Fibroblast of gingiva (primary cell): Measurements from ENCODE around the gene ZSWIM7.
"Not testable (repeated sequence)": the region's sequence is repeated elsewhere in the genome, so short reads cannot be mapped to it uniquely, and the experiment has no call there.

ENCODE experiments used
- DNase-seq: peaks from one replicate; pipeline ENCODE4 v3.0.0-alpha.2; 2011; ENCODE audit warnings: low read depth

The ZSWIM7 gene

DNA sequence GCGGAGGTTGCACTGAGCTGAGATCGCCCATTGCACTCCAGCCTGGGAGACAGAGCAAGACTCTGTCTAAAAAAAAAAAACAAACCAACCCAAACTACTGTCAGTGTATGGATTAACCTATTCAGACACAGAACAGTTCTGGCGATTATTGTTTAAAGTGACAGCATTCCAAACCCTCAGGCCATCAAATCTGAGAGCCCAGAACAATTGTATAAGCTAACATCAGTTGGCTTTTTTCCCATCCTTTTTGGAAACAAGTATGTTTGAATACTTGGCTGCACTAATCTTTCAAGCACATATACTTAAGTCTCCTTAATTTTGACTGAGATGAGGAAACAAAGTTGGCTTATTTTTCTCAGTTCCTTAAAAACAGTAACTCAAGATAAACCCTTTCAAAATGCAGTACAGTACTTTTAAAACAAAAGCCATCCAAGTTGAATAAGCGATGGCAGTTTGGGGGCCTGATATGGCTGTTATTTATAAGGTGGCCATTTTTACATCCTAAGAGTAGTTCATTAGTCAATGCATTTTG, 1.4 kb downstream of the ZSWIM7 start:
- DNase-seq: no peak

DNA sequence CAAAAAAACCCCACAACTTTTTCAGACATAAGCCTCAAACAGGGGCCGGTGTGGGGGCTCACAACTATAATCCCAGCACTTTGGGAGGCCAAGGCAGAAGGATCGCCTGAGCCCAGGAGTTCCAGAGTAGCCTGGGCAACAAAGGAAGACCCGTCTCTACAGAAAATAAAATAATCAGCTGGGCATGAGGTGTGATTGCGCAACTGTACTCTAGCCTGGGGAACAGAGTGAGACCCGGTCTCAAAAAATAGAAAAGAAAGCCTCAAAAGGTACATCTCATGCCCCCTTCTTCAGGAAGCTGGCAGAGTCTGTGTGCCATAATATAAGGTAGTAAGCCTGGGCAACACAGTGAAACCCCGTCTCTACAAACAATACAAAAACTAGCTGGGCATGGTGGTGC, 3.2 kb downstream of the ZSWIM7 start:
- DNase-seq: no peak

DNA sequence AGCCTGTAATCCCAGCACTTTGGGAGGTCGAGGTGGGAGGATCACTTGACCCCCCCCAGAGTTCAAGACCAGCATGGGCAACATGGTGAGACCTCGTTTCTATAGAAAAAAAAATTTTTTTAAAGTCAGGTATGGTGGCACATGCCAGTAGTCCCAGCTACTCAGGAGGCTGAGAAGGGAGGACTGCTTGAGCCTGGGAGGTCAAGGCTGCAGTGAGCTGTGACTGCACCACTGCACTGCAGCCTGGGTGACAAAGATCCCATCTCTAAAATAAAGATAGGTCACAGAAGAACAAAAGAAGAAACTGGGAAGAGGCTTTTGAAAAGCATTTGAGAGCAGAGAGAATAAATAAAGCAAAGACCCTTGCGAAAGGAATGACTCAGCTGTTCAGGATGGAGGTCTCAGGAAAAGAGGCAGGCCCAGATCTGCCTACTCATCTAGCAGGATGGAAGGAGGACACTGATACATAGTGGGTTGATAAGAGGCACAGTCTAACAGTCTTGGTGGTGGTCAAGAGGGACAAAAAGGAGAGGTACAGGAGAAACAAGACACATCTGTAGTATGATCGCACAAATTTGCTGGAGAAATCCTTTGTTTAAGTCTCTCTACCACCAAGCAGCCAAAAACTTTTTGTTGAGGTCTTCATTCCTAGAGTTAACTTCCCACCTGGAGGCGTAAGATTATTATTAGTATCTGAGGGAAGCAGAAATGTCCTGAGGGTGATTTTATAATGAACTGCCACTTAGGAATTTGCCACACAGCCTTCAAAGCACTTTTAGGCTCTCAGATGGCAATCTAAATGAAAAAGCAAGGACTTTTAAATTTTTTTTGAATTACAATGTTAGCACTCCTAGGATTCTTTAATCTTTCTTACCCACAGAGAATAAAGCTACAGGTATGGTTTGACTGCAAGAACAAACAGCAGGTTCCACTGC, 17.6 kb downstream of the ZSWIM7 start:
- no peak for DNase-seq

DNA sequence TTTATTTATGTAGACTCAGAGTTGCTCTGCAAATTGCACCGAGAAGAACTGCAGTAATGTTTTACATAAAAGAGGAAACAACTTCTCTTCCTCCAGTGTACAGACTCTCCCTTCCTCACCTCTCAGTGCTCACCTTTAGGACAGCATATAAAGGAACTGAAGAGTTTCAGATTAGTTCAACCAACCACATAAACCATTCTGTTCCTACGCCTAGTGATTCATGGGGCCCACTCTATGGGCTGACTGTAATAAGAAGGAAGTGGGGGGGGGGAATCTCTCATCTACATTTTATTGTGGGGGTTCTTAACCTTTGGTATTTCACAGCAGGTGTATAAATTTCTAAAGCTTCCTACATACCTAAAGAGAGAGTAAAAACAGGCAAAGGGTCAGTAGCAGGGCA, 18.3 kb downstream of the ZSWIM7 start:
- no peak for DNase-seq

DNA sequence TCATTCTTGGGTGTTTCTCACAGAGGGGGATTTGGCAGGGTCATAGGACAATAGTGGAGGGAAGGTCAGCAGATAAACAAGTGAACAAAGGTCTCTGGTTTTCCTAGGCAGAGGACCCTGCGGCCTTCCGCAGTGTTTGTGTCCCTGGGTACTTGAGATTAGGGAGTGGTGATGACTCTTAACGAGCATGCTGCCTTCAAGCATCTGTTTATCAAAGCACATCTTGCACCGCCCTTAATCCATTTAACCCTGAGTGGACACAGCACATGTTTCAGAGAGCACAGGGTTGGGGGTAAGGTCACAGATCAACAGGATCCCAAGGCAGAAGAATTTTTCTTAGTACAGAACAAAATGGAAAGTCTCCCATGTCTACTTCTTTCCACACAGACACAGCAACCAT, 20.5 kb downstream of the ZSWIM7 start:
- not testable (repeated sequence) for DNase-seq

DNA sequence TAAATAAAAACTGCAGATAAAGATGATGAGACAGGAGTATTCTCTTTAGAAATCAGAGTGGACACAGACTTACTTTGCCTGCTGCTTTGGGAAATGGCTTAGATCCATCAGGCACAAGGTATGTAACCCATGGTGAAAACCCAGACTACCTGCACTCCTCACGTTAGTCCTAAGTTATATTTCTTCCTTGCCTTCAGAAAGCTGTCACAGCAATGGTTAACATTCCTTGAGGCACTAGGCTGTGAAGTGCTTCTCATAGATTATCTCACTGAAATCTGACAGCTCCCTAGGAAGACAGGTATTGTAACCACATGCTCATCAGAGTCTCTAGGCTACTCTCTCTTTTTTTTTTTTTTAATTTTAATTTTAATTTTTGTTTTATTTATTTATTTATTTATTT, 20.9 kb downstream of the ZSWIM7 start:
- no peak for DNase-seq

DNA sequence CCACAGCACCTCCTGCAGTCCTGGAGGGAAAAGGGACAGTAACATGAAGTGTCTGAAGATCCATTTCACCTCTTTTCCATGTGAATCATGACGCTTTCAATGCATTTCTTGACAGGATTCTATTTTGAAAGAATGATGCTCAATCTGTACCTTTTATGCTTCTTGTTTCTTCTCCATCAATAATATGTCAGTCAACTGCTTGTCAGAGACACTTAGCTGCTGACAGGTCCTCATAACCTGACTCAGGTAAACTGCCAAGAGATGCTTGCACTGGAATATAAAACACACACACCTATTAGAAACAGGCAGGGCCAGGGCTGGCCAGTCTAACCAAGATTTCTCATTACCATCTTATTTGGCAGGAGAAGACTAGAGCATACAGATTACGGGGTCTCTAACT, 21.6 kb downstream of the ZSWIM7 start:
- DNase-seq: no peak

DNA sequence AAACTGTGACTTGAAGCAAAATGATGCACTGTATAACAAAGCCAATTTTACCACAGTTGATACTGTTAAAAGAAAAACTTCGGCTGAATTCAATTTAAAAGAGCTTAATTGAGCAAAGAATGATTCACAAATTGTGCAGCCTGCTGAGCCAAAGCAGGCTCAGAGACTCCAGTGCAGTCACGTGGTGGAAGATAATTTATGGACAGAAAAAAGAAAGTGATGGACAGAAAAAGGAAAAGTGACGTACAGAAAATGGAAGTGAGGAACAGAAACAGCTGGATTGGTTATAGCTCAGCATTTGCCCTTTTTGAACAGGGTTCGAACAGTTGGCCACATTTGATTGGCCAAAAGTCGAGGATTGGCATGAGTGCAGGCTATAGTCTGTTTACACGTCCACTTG, 25.7 kb downstream of the ZSWIM7 start:
- DNase-seq: no peak

DNA sequence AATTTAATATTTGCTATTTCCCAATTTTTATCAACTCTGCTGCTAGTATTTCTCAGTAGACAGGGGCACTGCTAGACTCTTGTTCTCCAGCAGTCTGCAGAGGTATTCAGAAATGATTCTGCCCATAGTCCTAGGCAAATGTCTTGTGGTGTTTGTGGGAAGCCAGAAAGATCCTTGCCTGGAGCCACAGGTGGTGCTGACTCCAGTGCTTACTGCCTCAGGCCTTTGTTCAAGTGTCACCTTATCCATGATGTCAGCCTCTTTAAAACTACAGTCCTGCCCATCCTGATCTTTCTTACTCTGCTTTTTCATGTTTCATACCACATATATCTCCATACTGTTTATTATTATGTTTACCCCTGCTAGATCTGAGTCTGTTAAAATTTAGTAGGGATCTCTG, 26.5 kb downstream of the ZSWIM7 start:
- no peak for DNase-seq

DNA sequence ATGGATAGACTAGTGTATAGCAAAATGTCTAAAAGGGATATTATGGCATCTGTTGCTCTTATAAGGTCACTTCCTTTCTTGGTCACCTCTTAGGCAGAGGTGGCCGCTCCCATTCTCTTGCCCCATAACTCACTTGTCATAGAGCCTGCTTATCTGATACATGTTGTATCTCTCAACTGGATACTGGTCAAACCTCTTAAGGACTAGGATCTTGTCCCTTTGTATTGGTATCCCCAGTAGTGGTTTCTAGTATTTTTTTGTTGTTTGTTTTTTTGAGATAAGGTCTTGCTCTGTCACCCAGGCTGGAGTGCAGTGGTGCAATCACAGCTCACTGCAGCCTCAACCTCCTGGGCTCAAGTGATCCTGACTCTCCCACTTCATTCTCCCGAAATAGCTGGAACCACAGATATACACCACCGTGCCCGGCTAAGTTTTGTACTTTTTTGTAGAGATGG, 27.0 kb downstream of the ZSWIM7 start:
- peak; percentile 23 for DNase-seq

DNA sequence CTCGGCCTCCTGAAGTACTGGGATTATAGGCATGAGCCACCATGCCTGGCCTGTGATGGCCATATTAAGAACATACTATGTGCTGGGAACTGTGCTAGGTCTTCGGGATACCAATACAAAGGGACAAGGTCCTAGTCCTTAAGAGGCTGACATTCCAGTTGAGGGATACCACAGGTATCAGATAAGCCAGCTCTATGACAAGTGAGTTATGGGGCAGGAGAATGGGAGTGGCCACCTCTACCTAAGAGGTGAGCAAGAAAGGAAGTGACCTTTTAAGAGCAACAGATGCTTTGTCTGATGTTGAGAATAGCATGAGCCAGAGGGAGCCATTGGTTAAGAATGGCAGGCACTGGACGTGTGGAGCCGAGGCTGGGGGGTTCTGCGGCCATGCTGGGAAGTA, 27.6 kb downstream of the ZSWIM7 start:
- no peak for DNase-seq

DNA sequence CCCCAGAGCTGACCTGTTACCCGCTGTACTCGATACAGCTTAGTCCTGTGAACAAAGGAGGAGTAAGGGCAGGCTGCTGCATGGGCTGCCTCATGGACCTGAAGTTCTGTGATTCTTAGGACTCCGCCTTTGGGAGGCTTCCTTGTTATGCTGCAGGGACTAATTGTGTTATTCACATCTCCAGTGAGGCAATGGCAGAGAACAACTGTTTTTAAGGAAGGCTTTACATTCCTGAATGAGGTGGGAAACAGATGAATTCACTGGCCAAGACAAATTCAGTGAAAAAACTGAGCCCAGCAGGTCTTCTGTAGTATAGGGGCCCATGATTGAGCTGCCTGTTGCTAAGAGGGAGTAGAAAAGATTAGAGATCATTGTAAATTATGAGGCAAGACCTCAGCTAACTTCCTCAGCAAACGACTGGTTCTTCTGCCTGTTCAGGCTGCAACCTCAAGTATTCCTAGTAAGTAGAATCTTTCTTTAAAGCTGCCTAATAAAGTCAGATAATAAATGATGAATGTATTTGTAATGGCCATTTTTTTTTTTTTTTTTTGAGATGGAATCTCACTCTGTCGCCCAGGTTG, 28.3 kb downstream of the ZSWIM7 start:
- no peak for DNase-seq

DNA sequence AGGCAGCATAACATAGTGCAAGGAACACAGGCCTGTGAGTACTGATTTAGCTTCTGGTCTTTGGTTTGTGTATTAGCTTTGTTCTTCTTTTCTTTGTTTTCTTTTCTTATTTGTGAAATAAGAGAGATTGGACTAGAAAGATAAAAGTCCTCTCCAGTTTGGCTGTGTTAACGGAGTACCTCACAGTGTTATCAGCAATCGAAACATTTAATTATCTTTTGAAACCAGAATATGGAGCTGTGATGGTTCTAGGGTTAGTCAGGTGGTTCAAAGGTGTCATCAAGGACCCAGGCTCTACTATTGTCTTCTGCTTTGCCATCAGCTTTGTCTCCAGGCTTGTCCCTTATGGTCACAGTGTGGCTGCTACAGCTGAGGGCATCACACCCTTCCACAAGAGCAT, 29.0 kb downstream of the ZSWIM7 start:
- DNase-seq: no peak

DNA sequence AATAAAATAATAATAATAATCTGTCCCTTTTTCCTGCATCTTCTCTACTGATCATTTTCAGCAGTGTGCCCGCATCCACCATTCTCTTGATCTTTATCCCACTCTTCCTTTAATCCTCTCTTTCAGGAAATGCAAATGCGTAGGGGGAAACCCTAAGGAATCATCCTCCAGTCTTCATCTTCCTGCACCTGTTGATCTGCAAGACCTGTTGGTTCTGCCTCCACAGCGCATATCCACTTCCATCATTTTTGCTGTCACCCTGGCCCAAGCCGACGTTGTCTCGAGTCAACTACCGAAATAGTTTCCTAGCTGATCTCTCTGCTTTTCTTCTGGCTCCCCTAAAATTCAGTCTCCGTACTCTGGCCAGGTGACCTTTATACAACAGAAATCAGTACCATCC, 30.0 kb downstream of the ZSWIM7 start:
- DNase-seq: no peak

DNA sequence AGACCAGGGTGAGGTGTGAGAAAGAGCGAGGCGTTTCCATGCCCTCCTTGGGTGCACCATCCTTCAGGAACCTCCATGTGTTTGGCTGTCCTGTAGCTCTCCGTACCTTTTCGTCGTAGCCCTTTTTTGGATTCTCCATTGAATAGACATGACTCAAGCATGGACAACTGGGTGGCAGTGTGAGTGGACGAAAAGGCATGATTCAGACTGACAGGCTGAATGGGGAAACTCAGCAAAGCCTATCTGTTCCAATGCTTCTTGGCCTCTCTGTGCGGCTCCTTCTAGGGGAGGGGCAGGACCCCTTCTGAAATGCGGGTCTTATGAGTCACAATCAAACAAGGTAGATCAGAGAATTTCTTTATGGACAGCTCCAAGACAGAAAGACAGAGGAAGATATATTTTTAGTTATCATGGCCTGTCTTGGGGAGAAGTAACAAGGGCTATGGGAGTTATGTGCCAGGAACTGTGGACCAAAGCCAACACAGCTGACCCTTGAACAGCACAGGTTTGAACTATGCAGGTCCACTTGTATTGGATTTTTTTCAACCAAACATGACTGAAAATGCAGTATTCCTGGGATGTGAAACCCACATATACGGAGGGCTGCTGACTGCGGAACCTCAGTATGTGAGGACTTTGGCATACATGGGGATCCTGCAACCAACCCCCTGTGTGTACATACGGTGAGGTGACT, 31.7 kb downstream of the ZSWIM7 start:
- no peak for DNase-seq

DNA sequence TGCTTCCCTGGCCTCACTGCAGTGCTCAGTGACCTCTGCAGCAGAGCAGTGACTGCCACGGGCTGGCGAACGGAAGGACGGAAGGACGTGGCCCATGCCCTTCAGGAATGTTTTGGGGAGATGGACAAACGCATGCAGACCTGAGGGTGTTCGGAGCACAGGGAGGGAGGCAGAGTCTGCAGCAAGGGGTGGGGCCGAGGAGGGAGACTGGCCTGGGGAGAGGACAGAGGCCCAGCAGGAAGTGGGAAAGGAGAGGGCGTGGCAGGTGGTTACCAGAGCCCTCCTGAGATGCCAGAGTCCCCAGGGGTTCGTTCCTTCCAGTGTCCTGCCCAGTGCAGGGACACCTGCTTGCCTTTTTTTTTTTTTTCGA, 32.6 kb downstream of the ZSWIM7 start:
- no peak for DNase-seq

DNA sequence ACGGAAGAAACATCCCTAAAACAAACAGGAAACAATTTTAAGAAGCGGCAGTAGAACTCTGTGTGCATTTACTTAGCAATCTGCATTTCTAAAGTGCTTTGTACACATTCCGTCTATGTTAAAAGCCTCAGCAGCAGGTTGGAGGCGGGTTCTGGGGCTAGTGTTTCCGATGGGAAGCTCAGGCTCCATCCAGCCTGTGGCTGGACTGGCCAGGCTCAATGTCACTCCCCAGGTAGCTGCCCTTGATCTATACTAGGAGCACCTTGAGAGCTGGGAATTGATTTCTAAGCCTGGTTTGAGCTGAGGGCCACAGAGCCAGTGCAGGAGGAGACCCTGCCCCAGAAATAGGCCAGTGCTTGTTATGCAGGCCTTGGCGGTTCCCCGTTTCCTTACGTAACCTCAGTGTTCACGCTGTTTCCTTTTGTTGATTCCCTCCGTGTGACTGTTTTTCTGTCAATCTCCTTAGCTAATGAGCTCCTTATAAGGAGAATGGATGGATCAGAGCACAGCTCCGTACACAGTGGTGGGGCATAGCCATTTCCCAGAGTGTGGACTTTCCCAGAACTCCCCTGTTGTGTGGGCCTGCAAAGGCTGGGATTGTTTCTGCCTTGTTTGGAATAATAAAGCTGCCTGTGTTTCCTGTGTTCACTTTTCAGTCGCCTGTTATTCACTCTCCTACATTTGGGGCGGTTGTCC, 33.2 kb downstream of the ZSWIM7 start:
- DNase-seq: no peak

DNA sequence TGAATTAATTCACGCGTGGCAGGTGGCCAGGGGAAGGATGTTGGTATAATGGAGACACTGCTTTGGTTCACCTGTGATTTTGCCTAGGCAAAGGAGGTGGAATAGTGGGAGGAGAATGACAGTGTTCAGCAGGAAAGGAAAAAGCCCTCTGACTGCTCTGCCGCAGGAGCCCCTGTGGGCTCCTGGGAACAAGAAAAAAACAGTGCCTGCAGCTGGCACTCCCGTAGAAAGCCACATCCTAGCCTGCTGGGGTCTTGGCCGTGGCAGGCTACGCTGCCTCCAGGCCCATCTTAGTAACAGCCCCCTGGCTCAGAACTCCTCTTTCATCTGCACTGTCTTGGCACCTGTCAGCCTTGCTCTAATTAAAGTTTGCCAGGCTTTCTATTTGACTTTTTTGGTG, 34.0 kb downstream of the ZSWIM7 start:
- DNase-seq: no peak

DNA sequence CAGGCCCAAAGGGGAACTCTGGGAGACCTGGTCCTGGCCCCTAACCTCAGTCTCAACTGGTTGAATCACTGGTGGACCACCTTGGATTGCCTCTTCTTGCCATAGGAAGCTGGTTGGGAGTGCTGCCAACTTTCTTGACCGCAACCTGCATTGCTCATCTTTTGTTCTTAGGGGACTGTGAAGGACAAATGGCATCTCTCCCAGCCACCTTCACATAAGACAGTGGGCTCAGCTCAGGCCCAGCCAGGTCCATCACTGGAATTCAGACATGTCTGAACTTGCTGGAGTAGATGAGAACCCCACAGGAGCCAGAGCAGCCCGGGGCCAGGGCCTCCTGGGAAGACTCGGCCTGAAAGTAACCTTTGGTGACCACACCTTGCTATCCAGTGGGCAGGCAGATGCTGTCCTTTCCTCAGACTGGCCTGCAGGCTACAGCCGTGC, 35.8 kb downstream of the ZSWIM7 start:
- no peak for DNase-seq

DNA sequence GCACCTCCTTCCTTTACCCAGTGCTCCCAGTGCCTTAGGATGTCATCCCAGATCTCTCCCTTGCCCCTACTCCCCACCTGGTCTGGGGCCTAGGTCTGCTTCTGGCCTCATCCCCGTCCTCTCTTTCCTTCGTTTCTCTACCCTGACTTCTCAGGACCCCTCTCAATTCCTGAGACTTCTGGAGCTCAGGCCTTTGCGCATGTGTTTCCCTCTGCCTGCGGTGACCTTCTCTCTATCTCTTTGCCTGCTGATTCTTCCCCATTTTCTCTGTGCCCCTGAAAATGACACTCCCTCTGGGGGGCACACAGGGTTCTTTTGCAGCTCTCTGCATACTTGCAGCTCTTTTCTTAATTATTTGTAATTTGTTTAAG, 41.0 kb downstream of the ZSWIM7 start:
- DNase-seq: no peak

DNA sequence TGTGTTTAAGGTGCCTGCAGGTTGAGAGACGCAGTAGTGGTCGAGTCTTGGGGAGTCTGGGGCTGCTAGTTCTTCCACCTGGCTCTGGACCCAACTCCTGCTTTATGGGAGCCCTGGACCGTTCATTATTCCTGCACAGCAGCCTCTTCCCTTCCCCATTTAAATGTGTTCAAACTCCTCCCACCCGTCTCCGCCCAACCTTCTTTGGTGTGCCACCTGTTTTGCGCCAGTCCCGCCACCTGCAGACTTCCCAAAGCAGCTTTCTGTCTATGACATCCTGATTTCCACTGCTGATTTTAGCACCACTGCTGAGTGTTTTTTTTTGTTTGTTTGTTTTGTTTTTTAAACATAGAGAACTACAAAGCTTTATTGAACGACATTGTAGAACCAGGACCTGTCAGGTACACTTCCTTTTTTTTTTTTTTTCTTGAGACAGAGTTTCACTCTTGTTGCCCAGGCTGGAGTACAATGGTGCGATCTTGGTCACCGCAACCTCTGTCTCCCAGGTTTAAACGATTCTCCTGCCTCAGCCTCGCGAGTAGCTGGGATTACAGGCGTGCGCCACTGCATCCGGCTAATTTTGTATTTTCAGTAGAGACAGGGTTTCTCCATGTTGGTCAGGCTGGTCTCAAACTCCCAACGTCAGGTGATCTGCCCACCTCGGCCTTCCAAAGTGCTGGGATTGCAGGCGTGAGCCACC, 41.7 kb downstream of the ZSWIM7 start:
- DNase-seq: no peak

DNA sequence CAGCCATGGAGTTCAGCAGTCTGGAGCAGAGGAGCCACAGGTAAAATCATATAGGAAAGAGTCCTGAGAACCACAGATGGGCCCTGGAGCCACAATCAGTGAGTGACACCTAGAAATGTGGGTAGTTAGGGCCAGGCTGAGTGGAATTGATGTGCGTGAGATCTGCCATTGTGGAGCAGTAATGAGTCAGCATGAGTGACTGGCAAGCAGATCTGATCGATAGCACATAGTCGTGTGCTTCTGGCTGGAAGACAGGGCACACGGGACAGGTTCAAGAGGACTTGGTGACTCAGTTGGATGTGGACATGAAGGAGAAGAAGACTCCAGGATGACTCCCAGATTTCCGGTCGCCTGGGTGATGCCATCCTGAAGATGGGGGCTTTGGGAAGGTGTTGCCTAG, 42.3 kb downstream of the ZSWIM7 start:
- DNase-seq: no peak
